HEK293 (cell line): ENCODE measurements around the gene ACOT2.
"Not testable (repeated sequence)": the region's sequence is repeated elsewhere in the genome, so short reads cannot be mapped to it uniquely, and the experiment has no call there.

Source experiments
- CTCF ChIA-PET: fragments of 350-600 bp; formaldehyde crosslinking; extraction: SDS; loops from one replicate; lab custom pipeline; 2021; ENCODE audit warnings: antibody characterized with exemption; lab: Yijun Ruan, JAX
- POLR2A ChIA-PET: fragments of 300-600 bp; formaldehyde crosslinking; extraction: SDS; loops from one replicate; lab custom pipeline; 2020; ENCODE audit warnings: antibody characterized with exemption, inconsistent platforms; lab: Yijun Ruan, JAX
- H3K27ac ChIP-seq: fragments of 200-500 bp; sonication (Bioruptor generic); 2 replicates; pipeline ENCODE4 v1.5.1; 2014; ENCODE audit warnings: low read depth, low read length, control low read depth, inconsistent platforms; ENCODE audit errors: extremely low read depth
- H3K36me3 ChIP-seq, 2 experiments: fragments of 200-500 bp in 1 of 2; sonication (Bioruptor generic) in 1 of 2; 1 replicate in 1 of 2; 2 replicates in 1 of 2; pipeline ENCODE4 v1.5.1; 2014 to 2017; ENCODE audit warnings: inconsistent platforms in 2 of 2, low read length in 2 of 2; ENCODE audit not compliant: control insufficient read depth in 2 of 2, insufficient read depth in 1 of 2
- H3K4me1 ChIP-seq: fragments of 200-500 bp; sonication (Bioruptor generic); 2 replicates; pipeline ENCODE4 v1.5.1; 2014; ENCODE audit warnings: mild to moderate bottlenecking, low read length, inconsistent platforms; ENCODE audit not compliant: control insufficient read depth, insufficient read depth
- H3K4me3 ChIP-seq: 2 replicates; pipeline ENCODE4 v1.5.1; 2011; ENCODE audit warnings: low read depth, mild to moderate bottlenecking, control low read depth, low read length, moderate library complexity
- H3K9me3 ChIP-seq: fragments of 200-500 bp; sonication (Bioruptor generic); 2 replicates; pipeline ENCODE4 v1.5.1; 2014; ENCODE audit warnings: low read depth, low read length, inconsistent platforms; ENCODE audit not compliant: control insufficient read depth, insufficient read depth
- HOXA7 ChIP-seq: sonication (generic); formaldehyde crosslinking; IDR thresholded peaks from 2 replicates; pipeline ENCODE4 v1.8.1; 2022; ENCODE audit warnings: missing genetic modification reagents, borderline replicate concordance
- PATZ1 ChIP-seq: fragments of 450-650 bp; formaldehyde crosslinking; IDR thresholded peaks from 2 replicates; pipeline ENCODE4 v1.5.1; 2016; ENCODE audit warnings: missing biosample characterization, missing genetic modification characterization
- SP3 ChIP-seq: fragments of 450-650 bp; formaldehyde crosslinking; IDR thresholded peaks from 2 replicates; pipeline ENCODE4 v1.5.1; 2016; ENCODE audit warnings: missing biosample characterization, missing genetic modification characterization
- ZNF221 ChIP-seq: fragments of 450-650 bp; formaldehyde crosslinking; IDR thresholded peaks from 2 replicates; pipeline ENCODE4 v1.5.1; 2017; ENCODE audit warnings: missing biosample characterization, missing genetic modification characterization, borderline replicate concordance
- ZNF501 ChIP-seq: fragments of 450-650 bp; formaldehyde crosslinking; IDR thresholded peaks from 2 replicates; pipeline ENCODE4 v1.5.1; 2016; ENCODE audit warnings: missing biosample characterization, missing genetic modification characterization
- ZNF624 ChIP-seq: fragments of 450-650 bp; formaldehyde crosslinking; IDR thresholded peaks from 2 replicates; pipeline ENCODE4 v1.5.1; 2017; ENCODE audit warnings: missing biosample characterization, missing genetic modification characterization
- TF ChIP-seq, protein P1 (sequence below): fragments of 450-650 bp; formaldehyde crosslinking; IDR thresholded peaks from 2 replicates; pipeline ENCODE4 v1.5.1; 2016; ENCODE audit warnings: missing biosample characterization, missing genetic modification characterization
- TF ChIP-seq, protein P2 (sequence below): fragments of 450-650 bp; formaldehyde crosslinking; IDR thresholded peaks from 2 replicates; pipeline ENCODE4 v1.5.1; 2016; ENCODE audit warnings: missing biosample characterization, missing genetic modification characterization
- TF ChIP-seq, protein P3 (sequence below): fragments of 450-650 bp; formaldehyde crosslinking; optimal IDR thresholded peaks from 2 replicates; pipeline ENCODE3; 2016; ENCODE audit warnings: missing biosample characterization, mild to moderate bottlenecking, missing genetic modification characterization

Gene ACOT2

GRCh38 chr14:73524493-73524892 is 44.5 kb upstream of the ACOT2 start (continued):
- TF ChIP-seq, protein P1, sequence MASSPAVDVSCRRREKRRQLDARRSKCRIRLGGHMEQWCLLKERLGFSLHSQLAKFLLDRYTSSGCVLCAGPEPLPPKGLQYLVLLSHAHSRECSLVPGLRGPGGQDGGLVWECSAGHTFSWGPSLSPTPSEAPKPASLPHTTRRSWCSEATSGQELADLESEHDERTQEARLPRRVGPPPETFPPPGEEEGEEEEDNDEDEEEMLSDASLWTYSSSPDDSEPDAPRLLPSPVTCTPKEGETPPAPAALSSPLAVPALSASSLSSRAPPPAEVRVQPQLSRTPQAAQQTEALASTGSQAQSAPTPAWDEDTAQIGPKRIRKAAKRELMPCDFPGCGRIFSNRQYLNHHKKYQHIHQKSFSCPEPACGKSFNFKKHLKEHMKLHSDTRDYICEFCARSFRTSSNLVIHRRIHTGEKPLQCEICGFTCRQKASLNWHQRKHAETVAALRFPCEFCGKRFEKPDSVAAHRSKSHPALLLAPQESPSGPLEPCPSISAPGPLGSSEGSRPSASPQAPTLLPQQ (tag by site-specific recombination) = no peak
- TF ChIP-seq SP3 (tag by site-specific recombination) (no peak), HOXA7 (CRISPR knock-in tag) (no peak)
- TF ChIP-seq, protein P2, sequence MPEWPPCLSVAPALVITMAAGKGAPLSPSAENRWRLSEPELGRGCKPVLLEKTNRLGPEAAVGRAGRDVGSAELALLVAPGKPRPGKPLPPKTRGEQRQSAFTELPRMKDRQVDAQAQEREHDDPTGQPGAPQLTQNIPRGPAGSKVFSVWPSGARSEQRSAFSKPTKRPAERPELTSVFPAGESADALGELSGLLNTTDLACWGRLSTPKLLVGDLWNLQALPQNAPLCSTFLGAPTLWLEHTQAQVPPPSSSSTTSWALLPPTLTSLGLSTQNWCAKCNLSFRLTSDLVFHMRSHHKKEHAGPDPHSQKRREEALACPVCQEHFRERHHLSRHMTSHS = no peak

DNA sequence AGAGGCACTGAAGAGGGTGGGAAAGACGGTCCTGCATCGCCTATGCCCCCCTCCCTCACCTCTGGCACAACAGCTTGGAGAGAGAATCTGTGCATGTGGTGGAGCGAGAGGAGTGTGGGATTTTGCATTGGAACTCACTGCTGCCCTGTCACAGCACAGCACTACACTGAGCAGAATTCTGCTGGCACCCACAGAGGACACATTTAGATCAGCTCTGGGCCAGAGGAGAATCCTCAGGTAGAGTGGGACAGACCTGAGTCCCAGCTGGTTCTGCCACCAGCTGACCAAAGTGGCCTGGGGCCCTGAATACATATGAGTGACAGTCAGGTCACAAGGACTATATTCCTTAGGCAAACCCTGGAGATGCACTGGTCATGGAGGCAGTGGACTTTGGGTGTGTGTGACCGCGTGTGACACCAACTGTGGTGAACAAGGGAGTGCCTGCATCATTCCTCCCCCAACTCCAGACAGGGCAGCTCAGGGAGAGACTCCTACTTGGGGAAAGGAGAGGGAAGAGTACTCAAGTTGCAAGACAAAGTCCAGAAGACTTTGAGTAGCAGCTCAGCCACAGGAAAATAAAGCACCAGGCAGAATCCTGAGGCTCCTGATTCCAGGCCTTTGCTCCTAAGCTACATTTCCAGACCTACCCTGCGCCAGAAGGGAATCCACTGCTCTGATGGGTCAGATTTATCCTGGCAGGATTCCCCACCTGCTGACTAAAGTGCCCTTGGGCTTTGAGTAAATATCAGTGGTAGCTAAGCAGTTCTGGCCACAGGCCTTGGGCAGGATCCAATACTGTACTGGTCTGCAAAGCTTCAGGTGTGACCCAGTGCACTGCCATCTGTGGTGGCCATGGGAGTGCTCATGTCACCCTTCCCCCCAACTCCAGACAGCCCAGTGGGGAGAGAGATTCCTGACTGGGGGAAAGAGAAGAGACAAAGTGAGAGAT is 42.7 kb upstream of the ACOT2 start:
- Histone ChIP-seq H3K27ac (no peak overlapping the region), H3K36me3 (no peaks in the 10 kb centered on the region), H3K4me1 (no peaks in the 10 kb centered on the region), H3K9me3 (no peaks in the 10 kb centered on the region), H3K4me3 (no peak overlapping the region)
- TF ChIP-seq PATZ1 = no peak
- TF ChIP-seq ZNF221 (tag by site-specific recombination) = no peak
- TF ChIP-seq, protein P3, sequence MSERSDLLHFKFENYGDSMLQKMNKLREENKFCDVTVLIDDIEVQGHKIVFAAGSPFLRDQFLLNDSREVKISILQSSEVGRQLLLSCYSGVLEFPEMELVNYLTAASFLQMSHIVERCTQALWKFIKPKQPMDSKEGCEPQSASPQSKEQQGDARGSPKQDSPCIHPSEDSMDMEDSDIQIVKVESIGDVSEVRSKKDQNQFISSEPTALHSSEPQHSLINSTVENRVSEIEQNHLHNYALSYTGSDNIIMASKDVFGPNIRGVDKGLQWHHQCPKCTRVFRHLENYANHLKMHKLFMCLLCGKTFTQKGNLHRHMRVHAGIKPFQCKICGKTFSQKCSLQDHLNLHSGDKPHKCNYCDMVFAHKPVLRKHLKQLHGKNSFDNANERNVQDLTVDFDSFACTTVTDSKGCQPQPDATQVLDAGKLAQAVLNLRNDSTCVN = no peak
- TF ChIP-seq ZNF624 = no peak
- no peak for TF ChIP-seq ZNF501 (tag by site-specific recombination)
- ChIA-PET POLR2A (interaction anchor here (0.6 kb wide), 1 partner anchor 61 kb away, joined by 3 read pairs; no protein-coding TSS in a partner anchor), CTCF (interaction anchor here (0.7 to 1.2 kb wide), 2 partner anchors 18 to 731 kb away, joined by 3 read pairs; no protein-coding TSS in a partner anchor)

- H3K4me3 ChIP-seq, H3K27ac ChIP-seq, POLR2A ChIA-PET, H3K9me3 ChIP-seq, H3K36me3 ChIP-seq, H3K4me1 ChIP-seq, CTCF ChIA-PET: not testable (repeated sequence)
Measured at GRCh38 chr14:73529356-73529755, 39.7 kb upstream of the ACOT2 start.

DNA sequence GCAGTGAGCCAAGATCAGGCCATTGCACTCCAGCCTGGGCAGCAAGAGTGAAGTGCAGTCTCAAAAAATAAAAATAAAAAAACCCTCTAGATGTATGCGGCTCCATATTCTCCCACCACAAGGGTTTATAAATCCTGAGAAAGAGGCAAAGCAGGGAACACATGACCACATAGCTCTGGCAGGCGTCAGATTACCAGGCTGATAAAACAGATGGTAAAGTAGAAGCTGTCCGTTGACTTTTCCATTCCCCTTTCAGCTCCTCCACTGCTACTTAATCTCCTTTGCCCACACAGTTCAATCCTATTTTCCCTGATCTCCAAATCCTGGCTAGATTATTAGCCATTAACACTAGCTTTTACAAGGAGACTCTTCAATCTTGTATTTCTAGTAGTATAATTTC is 37.0 kb upstream of the ACOT2 start:
- CTCF ChIA-PET, H3K27ac ChIP-seq, POLR2A ChIA-PET, H3K4me1 ChIP-seq, H3K9me3 ChIP-seq, H3K4me3 ChIP-seq, H3K36me3 ChIP-seq: not testable (repeated sequence)
